GM12878 (cell line): ENCODE data around the gene MC3R. TPM values are rescaled to one million over a fixed set of nuclear protein-coding genes. Genes with fewer than 3 reads are reported as not detected.

Experiments
- ATAC-seq: fragments of 200-7000 bp; cut with Tn5 transposase; 3 replicates; pipeline ENCODE4 v1.9.1; 2020; ENCODE audit warnings: mild to moderate bottlenecking, moderate library complexity
- BruUV-seq: library from RNA; stranded (reverse); fragments of 400-500 nt; replicated peaks from 2 replicates; lab custom pipeline; 2021; lab: Mats Ljungman, UMichigan
- CTCF ChIA-PET: fragments of 300-600 bp; sonication (Branson Sonifier 250); formaldehyde crosslinking; extraction: SDS; loops from one replicate; lab custom pipeline; 2021; ENCODE audit warnings: inconsistent platforms; lab: Yijun Ruan, JAX
- POLR2A ChIA-PET: fragments of 350-600 bp; formaldehyde crosslinking; extraction: SDS; loops from one replicate; lab custom pipeline; 2021; ENCODE audit warnings: inconsistent platforms; lab: Charles Lee
- RAD21 ChIA-PET: fragments of 300-600 bp; sonication (Branson Sonifier 250); formaldehyde crosslinking; loops from one replicate; lab custom pipeline; 2023; ENCODE audit warnings: antibody characterized with exemption; ENCODE audit not compliant: unreplicated experiment; lab: Charles Lee
- SMC1A ChIA-PET: fragments of 300-600 bp; sonication (Branson Sonifier 250); formaldehyde crosslinking; loops from one replicate; lab custom pipeline; 2023; ENCODE audit not compliant: unreplicated experiment, uncharacterized antibody; lab: Charles Lee
- DNase-seq: peaks from one replicate; pipeline ENCODE4 v3.0.0-alpha.2; 2011; ENCODE audit warnings: low read depth, low spot score
- FAIRE-seq: peaks from 3 replicates; lab custom pipeline; 2011; peaks lifted over from hg19 to GRCh38; lab: Jason Lieb, UNC
- H2AFZ ChIP-seq: 2 replicates; pipeline ENCODE4 v1.6.0; 2011; ENCODE audit warnings: low read depth, low read length, control low read depth; ENCODE audit not compliant: control insufficient read depth
- H3K27ac ChIP-seq: 2 replicates; pipeline ENCODE4 v1.5.1; 2011; ENCODE audit warnings: control low read depth; ENCODE audit not compliant: control insufficient read depth, insufficient read depth
- H3K27me3 ChIP-seq, 2 experiments: replicated peaks in 1 of 2; 2 replicates each; pipeline versions ENCODE4 v1.6.0 to v1.6.1; 2011; ENCODE audit warnings: low read length in 1 of 2; ENCODE audit not compliant: control insufficient read depth in 2 of 2, insufficient read depth in 2 of 2
- H3K36me3 ChIP-seq, 2 experiments: 2 replicates each; pipeline ENCODE4 v1.5.1; 2011; ENCODE audit warnings: low read length in 1 of 2; ENCODE audit not compliant: control insufficient read depth in 2 of 2, insufficient read depth in 2 of 2
- H3K4me1 ChIP-seq: 2 replicates; pipeline ENCODE4 v1.6.1; 2011; ENCODE audit warnings: mild to moderate bottlenecking, low read length, moderate library complexity, mixed read lengths; ENCODE audit not compliant: control insufficient read depth, insufficient read depth
- H3K4me2 ChIP-seq: 2 replicates; pipeline ENCODE4 v1.6.0; 2011; ENCODE audit warnings: control low read depth; ENCODE audit not compliant: control insufficient read depth, insufficient read depth
- H3K4me3 ChIP-seq: fragments of 200-600 bp; sonication (generic); 2 replicates; pipeline ENCODE4 v1.5.1; 2016
- H3K79me2 ChIP-seq: 2 replicates; pipeline ENCODE4 v1.6.0; 2011; ENCODE audit warnings: low read length; ENCODE audit not compliant: control insufficient read depth, insufficient read depth
- H3K9ac ChIP-seq: 2 replicates; pipeline ENCODE4 v1.8.0; 2011; ENCODE audit warnings: low read length, control low read depth, mixed read lengths; ENCODE audit not compliant: control insufficient read depth, insufficient read depth
- H3K9me3 ChIP-seq: replicated peaks from 3 replicates; pipeline ENCODE4 v1.5.1; 2011; ENCODE audit warnings: mild to moderate bottlenecking, low read length; ENCODE audit not compliant: control insufficient read depth, insufficient read depth
- H4K20me1 ChIP-seq: 2 replicates; pipeline ENCODE4 v1.6.0; 2011; ENCODE audit not compliant: control insufficient read depth, insufficient read depth
- ATF7 ChIP-seq: fragments of 450-650 bp; IDR thresholded peaks from 2 replicates; pipeline ENCODE4 v1.6.1; 2016; ENCODE audit warnings: low read depth, mild to moderate bottlenecking
- BRCA1 ChIP-seq: IDR thresholded peaks from 2 replicates; pipeline ENCODE4 v1.6.1; 2011; ENCODE audit warnings: low read depth, low read length, improper control_type of control experiment
- GABPA ChIP-seq: IDR thresholded peaks from 2 replicates; pipeline ENCODE4 v1.6.1; 2014; ENCODE audit warnings: antibody characterized with exemption, low read depth, mild to moderate bottlenecking, inconsistent platforms
- HDAC6 ChIP-seq: fragments of 200-600 bp; sonication (generic); IDR thresholded peaks from one replicate; pipeline ENCODE4 v1.8.0; 2017; ENCODE audit warnings: antibody characterized with exemption; ENCODE audit not compliant: unreplicated experiment
- IRF5 ChIP-seq: fragments of 450-650 bp; IDR thresholded peaks from 2 replicates; pipeline ENCODE4 v1.6.1; 2017; ENCODE audit warnings: borderline replicate concordance
- RFX5 ChIP-seq: IDR thresholded peaks from 2 replicates; pipeline ENCODE4 v1.6.1; 2011; ENCODE audit warnings: low read depth, low read length, improper control_type of control experiment
- SPI1 ChIP-seq: IDR thresholded peaks from 2 replicates; pipeline ENCODE4 v1.6.1; 2011; ENCODE audit warnings: low read depth, mild to moderate bottlenecking, low read length, moderate library complexity, borderline replicate concordance; ENCODE audit not compliant: insufficient read depth
- STAT1 ChIP-seq: fragments of 450-650 bp; conservative IDR thresholded peaks from 2 replicates; pipeline ENCODE4 v1.6.1; 2014; ENCODE audit warnings: antibody characterized with exemption, mild to moderate bottlenecking
- STAT3 ChIP-seq: IDR thresholded peaks from 2 replicates; pipeline ENCODE4 v1.6.1; 2011; ENCODE audit warnings: low read depth, low read length, improper control_type of control experiment
- WGBS: methylation state at CpG from one replicate; pipeline ENCODE4 v1.1.6; 2016; ENCODE audit warnings: low lambda C conversion rate; ENCODE audit not compliant: insufficient replicate concordance, insufficient coverage; ENCODE audit errors: missing lambda C conversion rate; 5-methylcytosine and 5-hydroxymethylcytosine counted together
- in situ Hi-C: fragments of 300-500 bp; cut with MboI; formaldehyde crosslinking; loops from 9 replicates; pipeline ENCODE4 v1.14.3; 2018; ENCODE audit warnings: mixed read lengths
- intact Hi-C: fragments of 100-400 bp; cut with micrococcal nuclease; formaldehyde crosslinking; loops from one replicate; pipeline ENCODE4 v1.14.2; 2022; ENCODE audit not compliant: unreplicated experiment
- polyA plus RNA-seq, 11 experiments: library from polyadenylated mRNA; depleted of rRNA in 4 of 11; unstranded in 6 of 11; stranded (reverse) in 5 of 11; fragments of >200 nt; fragmentation: Nextera tagmentation in 4 of 11; fragmentation: Illumina TruSeq in 1 of 11; extraction: Ambion mirVana in 4 of 11; extraction: Trizol in 1 of 11; gene quantifications; 1 replicate in 1 of 11; 2 replicates in 10 of 11; pipeline versions ENCODE4 v1.2.1 to v1.2.3, GENCODE V29; 2011 to 2016; ENCODE audit warnings: inconsistent platforms in 2 of 11, missing spikeins in 2 of 11, low read depth in 1 of 11
- total RNA-seq, 4 experiments: library from RNA; depleted of rRNA in 3 of 4; stranded (reverse); fragments of >200 nt in 3 of 4; fragmentation: Illumina TruSeq in 1 of 4; extraction: Trizol in 1 of 4; gene quantifications; 2 replicates each; pipeline versions ENCODE4 v1.2.1 to v1.2.3, GENCODE V29; 2013 to 2021
- TF ChIP-seq, protein P1 (sequence below): fragments of 450-650 bp; conservative IDR thresholded peaks from 2 replicates; pipeline ENCODE4 v1.6.1; 2017; ENCODE audit warnings: mild to moderate bottlenecking, moderate library complexity
- TF ChIP-seq, protein P2 (sequence below): fragments of 450-650 bp; IDR thresholded peaks from 2 replicates; pipeline ENCODE4 v1.6.1; 2014; ENCODE audit warnings: mild to moderate bottlenecking

The MC3R gene
- total and polyA plus RNA-seq, 10 of the 15 experiments (the other 5 are each of a cell fraction or from before 2014, with no cell fraction given): not detected

- RAD21 ChIA-PET: no interaction called here
- ATAC-seq: no peak
- no TSS peak for BruUV-seq
- intact Hi-C loops: no loop called here
- H2AFZ ChIP-seq: no peak overlapping the region
- no peaks in the 10 kb centered on the region for H3K27me3 ChIP-seq
- no peak overlapping the region for H3K9ac ChIP-seq
- H3K4me2 ChIP-seq: no peak overlapping the region
- no peak overlapping the region for H3K4me3 ChIP-seq
- POLR2A ChIA-PET: interaction anchor here (0.6 kb wide), 1 partner anchor 1889 kb away, joined by 3 read pairs; no protein-coding TSS in a partner anchor
- in situ Hi-C loops: no loop called here
- CTCF ChIA-PET: no interaction called here
- no peak overlapping the region for H3K27ac ChIP-seq
- H3K36me3 ChIP-seq: no peaks in the 10 kb centered on the region
- 0 out of 2 replicates have a peak, but pooled peaks have one; percentile 13 for TF ChIP-seq SPI1
- TF ChIP-seq STAT3: no peak
- no peak for TF ChIP-seq GABPA
- no peak for TF ChIP-seq HDAC6
- no peaks in the 10 kb centered on the region for H4K20me1 ChIP-seq
- SMC1A ChIA-PET: no interaction called here
- no peaks in the 10 kb centered on the region for H3K9me3 ChIP-seq
- no peaks in the 10 kb centered on the region for H3K79me2 ChIP-seq
- FAIRE-seq: no peak
- no peak for DNase-seq
- WGBS: 0% methylated on average over 2 of the region's 2 CpGs
- H3K4me1 ChIP-seq: no peaks in the 10 kb centered on the region
Measured at GRCh38 chr20:56215115-56215514, 33.4 kb upstream of the MC3R start.

DNA sequence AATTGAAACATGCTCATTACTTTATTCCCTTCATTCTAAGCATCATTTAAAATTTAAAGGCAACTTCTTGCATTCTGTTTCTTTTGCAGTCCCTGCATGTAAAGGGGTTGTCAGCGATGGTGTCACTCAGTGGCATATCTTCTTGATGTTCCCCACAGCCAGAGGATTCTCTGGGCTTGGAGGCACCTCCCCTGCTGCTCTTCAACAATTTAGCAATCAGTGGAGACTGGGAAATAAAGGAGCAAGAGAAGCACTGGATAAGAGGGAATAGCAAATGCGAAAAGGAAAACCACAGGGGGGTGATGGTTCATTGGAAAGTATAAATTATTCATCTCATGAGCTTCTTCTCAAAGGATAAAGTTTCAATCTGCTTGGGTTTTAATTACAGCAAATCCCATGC lies 30.7 kb upstream of the MC3R start:
- Histone ChIP-seq H3K4me1 (no peaks in the 10 kb centered on the region), H3K4me3 (no peak overlapping the region), H3K36me3 (no peaks in the 10 kb centered on the region), H3K4me2 (no peak overlapping the region), H2AFZ (no peak overlapping the region), H4K20me1 (no peaks in the 10 kb centered on the region), H3K27me3 (no peaks in the 10 kb centered on the region), H3K79me2 (no peaks in the 10 kb centered on the region), H3K9ac (no peak overlapping the region), H3K9me3 (no peaks in the 10 kb centered on the region), H3K27ac (no peak overlapping the region)
- BruUV-seq: no TSS peak
- ATAC-seq (no peak), FAIRE-seq (no peak), DNase-seq (no peak)
- RAD21 ChIA-PET: no interaction called here
- intact Hi-C loops (no loop called here), in situ Hi-C loops (no loop called here)
- WGBS: 0% methylated on average over 2 of the region's 2 CpGs
- SMC1A ChIA-PET: no interaction called here
- POLR2A ChIA-PET: no interaction called here
- CTCF ChIA-PET: no interaction called here
- TF ChIP-seq RFX5 (no peak), ATF7 (no peak), BRCA1 (no peak), STAT1 (no peak), IRF5 (no peak)
- TF ChIP-seq, protein P1, sequence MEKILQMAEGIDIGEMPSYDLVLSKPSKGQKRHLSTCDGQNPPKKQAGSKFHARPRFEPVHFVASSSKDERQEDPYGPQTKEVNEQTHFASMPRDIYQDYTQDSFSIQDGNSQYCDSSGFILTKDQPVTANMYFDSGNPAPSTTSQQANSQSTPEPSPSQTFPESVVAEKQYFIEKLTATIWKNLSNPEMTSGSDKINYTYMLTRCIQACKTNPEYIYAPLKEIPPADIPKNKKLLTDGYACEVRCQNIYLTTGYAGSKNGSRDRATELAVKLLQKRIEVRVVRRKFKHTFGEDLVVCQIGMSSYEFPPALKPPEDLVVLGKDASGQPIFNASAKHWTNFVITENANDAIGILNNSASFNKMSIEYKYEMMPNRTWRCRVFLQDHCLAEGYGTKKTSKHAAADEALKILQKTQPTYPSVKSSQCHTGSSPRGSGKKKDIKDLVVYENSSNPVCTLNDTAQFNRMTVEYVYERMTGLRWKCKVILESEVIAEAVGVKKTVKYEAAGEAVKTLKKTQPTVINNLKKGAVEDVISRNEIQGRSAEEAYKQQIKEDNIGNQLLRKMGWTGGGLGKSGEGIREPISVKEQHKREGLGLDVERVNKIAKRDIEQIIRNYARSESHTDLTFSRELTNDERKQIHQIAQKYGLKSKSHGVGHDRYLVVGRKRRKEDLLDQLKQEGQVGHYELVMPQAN: no peak
- TF ChIP-seq, protein P2, sequence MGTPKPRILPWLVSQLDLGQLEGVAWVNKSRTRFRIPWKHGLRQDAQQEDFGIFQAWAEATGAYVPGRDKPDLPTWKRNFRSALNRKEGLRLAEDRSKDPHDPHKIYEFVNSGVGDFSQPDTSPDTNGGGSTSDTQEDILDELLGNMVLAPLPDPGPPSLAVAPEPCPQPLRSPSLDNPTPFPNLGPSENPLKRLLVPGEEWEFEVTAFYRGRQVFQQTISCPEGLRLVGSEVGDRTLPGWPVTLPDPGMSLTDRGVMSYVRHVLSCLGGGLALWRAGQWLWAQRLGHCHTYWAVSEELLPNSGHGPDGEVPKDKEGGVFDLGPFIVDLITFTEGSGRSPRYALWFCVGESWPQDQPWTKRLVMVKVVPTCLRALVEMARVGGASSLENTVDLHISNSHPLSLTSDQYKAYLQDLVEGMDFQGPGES: no peak
